ENCODE data around the gene LAMP5.

GRCh38 chr20:9523636-9524035, 9.2 kb downstream of the LAMP5 start:
- TF ChIP-seq POLR2A (IDR thresholded peaks at IDR 0.05): no peak
- no peak for TF ChIP-seq POLR2AphosphoS5 (IDR thresholded peaks at IDR 0.05)
- TF ChIP-seq, protein P1, sequence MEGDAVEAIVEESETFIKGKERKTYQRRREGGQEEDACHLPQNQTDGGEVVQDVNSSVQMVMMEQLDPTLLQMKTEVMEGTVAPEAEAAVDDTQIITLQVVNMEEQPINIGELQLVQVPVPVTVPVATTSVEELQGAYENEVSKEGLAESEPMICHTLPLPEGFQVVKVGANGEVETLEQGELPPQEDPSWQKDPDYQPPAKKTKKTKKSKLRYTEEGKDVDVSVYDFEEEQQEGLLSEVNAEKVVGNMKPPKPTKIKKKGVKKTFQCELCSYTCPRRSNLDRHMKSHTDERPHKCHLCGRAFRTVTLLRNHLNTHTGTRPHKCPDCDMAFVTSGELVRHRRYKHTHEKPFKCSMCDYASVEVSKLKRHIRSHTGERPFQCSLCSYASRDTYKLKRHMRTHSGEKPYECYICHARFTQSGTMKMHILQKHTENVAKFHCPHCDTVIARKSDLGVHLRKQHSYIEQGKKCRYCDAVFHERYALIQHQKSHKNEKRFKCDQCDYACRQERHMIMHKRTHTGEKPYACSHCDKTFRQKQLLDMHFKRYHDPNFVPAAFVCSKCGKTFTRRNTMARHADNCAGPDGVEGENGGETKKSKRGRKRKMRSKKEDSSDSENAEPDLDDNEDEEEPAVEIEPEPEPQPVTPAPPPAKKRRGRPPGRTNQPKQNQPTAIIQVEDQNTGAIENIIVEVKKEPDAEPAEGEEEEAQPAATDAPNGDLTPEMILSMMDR (IDR thresholded peaks at IDR 0.05): no peak

All from suprapubic skin (tissue), 4 donors.